ENCODE measurements around the gene AIG1. TPM values are rescaled to one million over a fixed set of nuclear protein-coding genes. Genes with fewer than 3 reads are reported as not detected.
A peak's percentile ranks its signal among the peaks of the same experiment; 100 is the strongest.

The AIG1 gene
- total and polyA plus RNA-seq, 2 donors (not counting 1 experiment from before 2014, with no cell fraction given) = 40.6 to 42.2 TPM

- Histone ChIP-seq H3K9me3 (ENCODE audit: control insufficient read depth, insufficient read depth, low read depth, low read length) (no peaks in the 10 kb centered on the region), H3K4me1 (ENCODE audit: control insufficient read depth, extremely low read depth, insufficient read depth, low read length) (no peaks in the 10 kb centered on the region), H2AFZ (ENCODE audit: low read length) (no peak overlapping the region), H3K4me3 (replicated peaks in 1 of 4; ENCODE audit: control extremely low read depth in 1 of 4, insufficient read depth in 1 of 4, low read depth in 3 of 4, low read length in 4 of 4) (no peak overlapping the region), H3K79me2 (ENCODE audit: control insufficient read depth, insufficient read depth, low read length) (no peaks in the 10 kb centered on the region), H3K27ac (ENCODE audit: insufficient read depth, low read length) (no peak overlapping the region), H3K4me2 (ENCODE audit: extremely low read depth, insufficient read depth, low read length) (no peak overlapping the region), H3K36me3 (ENCODE audit: control insufficient read depth, insufficient read depth, low read length) (no peaks in the 10 kb centered on the region), H3K9ac (ENCODE audit: insufficient read depth, low read length) (no peak overlapping the region), H4K20me1 (ENCODE audit: control insufficient read depth, extremely low read depth, insufficient read depth, low read length) (no peaks in the 10 kb centered on the region), H3K27me3 (ENCODE audit: control insufficient read depth, insufficient read depth, low read length) (no peaks in the 10 kb centered on the region)
- no peak for DNase-seq (ENCODE audit: low read depth in 2 of 2)
- TF ChIP-seq EZH2 (IDR thresholded peaks at IDR 0.05; ENCODE audit: low read length, missing control alignments) = no peak
- no peak for TF ChIP-seq CTCF (conservative IDR thresholded peaks at IDR 0.05 in 1 of 2, IDR thresholded peaks at IDR 0.05 in 1 of 2; ENCODE audit: low read depth in 1 of 2, low read length in 2 of 2)
Observed at GRCh38 chr6:143185288-143185687, 124.6 kb downstream of the AIG1 start.

GRCh38 chr6:143187238-143187923 is 126.7 kb downstream of the AIG1 start:
- H3K9me3 ChIP-seq (ENCODE audit: control insufficient read depth, insufficient read depth, low read depth, low read length) = no peaks in the 10 kb centered on the region
- TF ChIP-seq EZH2 (IDR thresholded peaks at IDR 0.05; ENCODE audit: low read length, missing control alignments) = no peak
- TF ChIP-seq CTCF (conservative IDR thresholded peaks at IDR 0.05 in 1 of 2, IDR thresholded peaks at IDR 0.05 in 1 of 2; ENCODE audit: low read depth in 1 of 2, low read length in 2 of 2) = no peak
- H3K4me2 ChIP-seq (ENCODE audit: extremely low read depth, insufficient read depth, low read length) = no peak overlapping the region
- H3K79me2 ChIP-seq (ENCODE audit: control insufficient read depth, insufficient read depth, low read length) = no peaks in the 10 kb centered on the region
- no peaks in the 10 kb centered on the region for H3K36me3 ChIP-seq (ENCODE audit: control insufficient read depth, insufficient read depth, low read length)
- no peaks in the 10 kb centered on the region for H3K4me1 ChIP-seq (ENCODE audit: control insufficient read depth, extremely low read depth, insufficient read depth, low read length)
- peak; percentile 45 to 91 for DNase-seq (ENCODE audit: low read depth in 2 of 2)
- H3K27me3 ChIP-seq (ENCODE audit: control insufficient read depth, insufficient read depth, low read length) = no peaks in the 10 kb centered on the region
- no peak overlapping the region for H3K9ac ChIP-seq (ENCODE audit: insufficient read depth, low read length)
- H2AFZ ChIP-seq (ENCODE audit: low read length) = no peak overlapping the region
- H3K4me3 ChIP-seq (replicated peaks in 1 of 4; ENCODE audit: control extremely low read depth in 1 of 4, insufficient read depth in 1 of 4, low read depth in 3 of 4, low read length in 4 of 4) = no peak overlapping the region
- H4K20me1 ChIP-seq (ENCODE audit: control insufficient read depth, extremely low read depth, insufficient read depth, low read length) = no peaks in the 10 kb centered on the region
- H3K27ac ChIP-seq (ENCODE audit: insufficient read depth, low read length) = no peak overlapping the region

GRCh38 chr6:143188292-143188691 is 127.6 kb downstream of the AIG1 start:
- H3K27me3 ChIP-seq (ENCODE audit: control insufficient read depth, insufficient read depth, low read length) = no peaks in the 10 kb centered on the region
- no peaks in the 10 kb centered on the region for H3K9me3 ChIP-seq (ENCODE audit: control insufficient read depth, insufficient read depth, low read depth, low read length)
- no peak overlapping the region for H3K4me2 ChIP-seq (ENCODE audit: extremely low read depth, insufficient read depth, low read length)
- H3K79me2 ChIP-seq (ENCODE audit: control insufficient read depth, insufficient read depth, low read length) = no peaks in the 10 kb centered on the region
- no peak overlapping the region for H3K4me3 ChIP-seq (replicated peaks in 1 of 4; ENCODE audit: control extremely low read depth in 1 of 4, insufficient read depth in 1 of 4, low read depth in 3 of 4, low read length in 4 of 4)
- no peak overlapping the region for H3K9ac ChIP-seq (ENCODE audit: insufficient read depth, low read length)
- H3K36me3 ChIP-seq (ENCODE audit: control insufficient read depth, insufficient read depth, low read length) = no peaks in the 10 kb centered on the region
- H3K27ac ChIP-seq (ENCODE audit: insufficient read depth, low read length) = no peak overlapping the region
- no peaks in the 10 kb centered on the region for H4K20me1 ChIP-seq (ENCODE audit: control insufficient read depth, extremely low read depth, insufficient read depth, low read length)
- DNase-seq (ENCODE audit: low read depth in 2 of 2) = no peak
- TF ChIP-seq EZH2 (IDR thresholded peaks at IDR 0.05; ENCODE audit: low read length, missing control alignments) (no peak), CTCF (conservative IDR thresholded peaks at IDR 0.05 in 1 of 2, IDR thresholded peaks at IDR 0.05 in 1 of 2; ENCODE audit: low read depth in 1 of 2, low read length in 2 of 2) (no peak)
- no peaks in the 10 kb centered on the region for H3K4me1 ChIP-seq (ENCODE audit: control insufficient read depth, extremely low read depth, insufficient read depth, low read length)
- no peak overlapping the region for H2AFZ ChIP-seq (ENCODE audit: low read length)
